NB4 (cell line): ENCODE measurements around the gene PGBD5.

Experiments used
- DNase-seq: peaks from one replicate; pipeline ENCODE4 v3.0.0; 2010; ENCODE audit warnings: low read depth
- H3K4me3 ChIP-seq: one replicate; pipeline ENCODE4 v1.5.1; 2011; ENCODE audit warnings: mild to moderate bottlenecking, low read depth, low read length, moderate library complexity
- CTCF ChIP-seq: IDR thresholded peaks from one replicate; pipeline ENCODE4 v1.5.1; 2012; ENCODE audit warnings: low read depth, low read length
- MAX ChIP-seq: IDR thresholded peaks from 2 replicates; pipeline ENCODE4 v1.6.1; 2011; ENCODE audit warnings: low read depth, low read length
- MYC ChIP-seq: IDR thresholded peaks from 2 replicates; pipeline ENCODE4 v1.6.1; 2011; ENCODE audit warnings: low read depth, low read length
- POLR2A ChIP-seq: IDR thresholded peaks from 2 replicates; pipeline ENCODE4 v1.6.1; 2011; ENCODE audit warnings: mild to moderate bottlenecking; ENCODE audit not compliant: insufficient read length; ENCODE audit errors: extremely low read depth

PGBD5 gene

GRCh38 chr1:230317823-230318819 is 108.0 kb downstream of the PGBD5 start:
- TF ChIP-seq MAX (no peak), POLR2A (no peak), CTCF (no peak), MYC (no peak)
- DNase-seq, result no peak
- no peak overlapping the region for H3K4me3 ChIP-seq

- no peak overlapping the region for H3K4me3 ChIP-seq
- no peak for DNase-seq
- TF ChIP-seq POLR2A (no peak), CTCF (no peak), MAX (no peak), MYC (no peak)
These were observed 109.0 kb downstream of the PGBD5 start for GRCh38 chr1:230316864-230317745.

GRCh38 chr1:230315099-230315498 is 111.0 kb downstream of the PGBD5 start:
- TF ChIP-seq CTCF (no peak), POLR2A (no peak), MYC (no peak), MAX (no peak)
- DNase-seq, result no peak
- H3K4me3 ChIP-seq, result no peak overlapping the region

GRCh38 chr1:230314142-230314470 is 112.0 kb downstream of the PGBD5 start:
- TF ChIP-seq MAX (no peak), CTCF (no peak), MYC (no peak), POLR2A (no peak)
- DNase-seq, result no peak
- no peak overlapping the region for H3K4me3 ChIP-seq

GRCh38 chr1:230313453-230314141 is 112.5 kb downstream of the PGBD5 start:
- no peak overlapping the region for H3K4me3 ChIP-seq
- DNase-seq, result no peak
- TF ChIP-seq MYC, result no peak
- no peak for TF ChIP-seq POLR2A
- no peak for TF ChIP-seq MAX
- no peak for TF ChIP-seq CTCF
